A549 (cell line): ENCODE results near the gene DTNB.

ENCODE experiments used
- CHD2 ChIP-seq: fragments of 150-350 bp; IDR thresholded peaks from 2 replicates; pipeline ENCODE4 v1.6.1; 2014; ENCODE audit warnings: low read length; ENCODE audit not compliant: partially characterized antibody
- EP300 ChIP-seq, 2 experiments: fragments of >200 bp; sonication (Bioruptor Twin); formaldehyde crosslinking; IDR thresholded peaks; 2 replicates in 1 of 2; 3 replicates in 1 of 2; pipeline ENCODE4 v1.6.1; 2016 to 2017
- JUNB ChIP-seq: fragments of >200 bp; sonication (Bioruptor Twin); formaldehyde crosslinking; IDR thresholded peaks from 2 replicates; pipeline ENCODE4 v1.6.1; 2016
- MYC ChIP-seq: IDR thresholded peaks from 2 replicates; pipeline ENCODE4 v1.6.1; 2012; ENCODE audit warnings: mild to moderate bottlenecking, inconsistent platforms, low read length, improper control_type of control experiment, borderline replicate concordance
- RAD21 ChIP-seq, 2 experiments: fragments of >200 bp in 1 of 2; sonication (Bioruptor Twin) in 1 of 2; formaldehyde crosslinking in 1 of 2; IDR thresholded peaks in 1 of 2; conservative IDR thresholded peaks in 1 of 2; 2 replicates in 1 of 2; 3 replicates in 1 of 2; pipeline ENCODE4 v1.6.1; 2012 to 2018; ENCODE audit warnings: inconsistent platforms in 1 of 2
- RCOR1 ChIP-seq: fragments of 150-350 bp; IDR thresholded peaks from 2 replicates; pipeline ENCODE4 v1.6.1; 2014; ENCODE audit warnings: antibody characterized with exemption, low read length, low read depth

- no peak for TF ChIP-seq MYC
- TF ChIP-seq JUNB: no peak
- TF ChIP-seq EP300 (IDR thresholded peaks at IDR 0.05): no peak
- TF ChIP-seq RCOR1: no peak
- no peak for TF ChIP-seq RAD21 (conservative IDR thresholded peaks at IDR 0.05 in 1 of 2, IDR thresholded peaks at IDR 0.05 in 1 of 2)
- no peak for TF ChIP-seq CHD2
These were observed 298.6 kb downstream of the DTNB start for GRCh38 chr2:25374827-25375226.
